Karpas-422 (cell line): Measurements from ENCODE around the gene GRP. TPM values are rescaled to one million over a fixed set of nuclear protein-coding genes. Genes with fewer than 3 reads are reported as not detected.

Source experiments
- DNase-seq: peaks from one replicate; pipeline ENCODE4 v3.0.0-alpha.2; 2015
- H2AFZ ChIP-seq: fragments of 200-600 bp; sonication (generic); 2 replicates; pipeline ENCODE4 v1.6.1; 2014; ENCODE audit warnings: antibody characterized with exemption, low read length, mixed read lengths
- H3K27ac ChIP-seq: fragments of 200-600 bp; sonication (generic); 2 replicates; pipeline ENCODE4 v1.5.1; 2014; ENCODE audit warnings: mild to moderate bottlenecking, low read length, moderate library complexity
- H3K27me3 ChIP-seq: fragments of 200-600 bp; sonication (generic); 2 replicates; pipeline ENCODE4 v1.6.1; 2014; ENCODE audit warnings: low read length, mixed read lengths
- H3K36me3 ChIP-seq: fragments of 200-600 bp; sonication (generic); 2 replicates; pipeline ENCODE4 v1.6.1; 2014; ENCODE audit warnings: low read length, mixed read lengths; ENCODE audit not compliant: insufficient read depth
- H3K4me1 ChIP-seq: fragments of 200-600 bp; sonication (generic); 2 replicates; pipeline ENCODE4 v1.6.1; 2014; ENCODE audit warnings: mild to moderate bottlenecking, low read length, mixed read lengths
- H3K4me2 ChIP-seq: fragments of 200-600 bp; sonication (generic); 2 replicates; pipeline ENCODE4 v1.6.1; 2014; ENCODE audit warnings: low read length, low read depth, mild to moderate bottlenecking; ENCODE audit not compliant: poor library complexity, severe bottlenecking
- H3K4me3 ChIP-seq: fragments of 200-600 bp; sonication (generic); 2 replicates; pipeline ENCODE4 v1.5.1; 2014; ENCODE audit warnings: mild to moderate bottlenecking, antibody characterized with exemption, low read length, mixed read lengths
- H3K79me2 ChIP-seq: fragments of 200-600 bp; sonication (generic); 2 replicates; pipeline ENCODE4 v1.6.1; 2014; ENCODE audit warnings: mild to moderate bottlenecking, low read length, mixed read lengths
- H3K9ac ChIP-seq: fragments of 200-600 bp; sonication (generic); 2 replicates; pipeline ENCODE4 v1.6.0; 2014; ENCODE audit warnings: low read length
- H3K9me2 ChIP-seq: fragments of 200-600 bp; sonication (generic), shearing (Covaris generic); replicated peaks from 2 replicates; pipeline ENCODE4 v1.6.0; 2014; ENCODE audit warnings: mild to moderate bottlenecking, low read length, moderate library complexity; ENCODE audit not compliant: insufficient read depth
- H3K9me3 ChIP-seq: fragments of 300-700, 200-600 bp; sonication (generic); 2 replicates; pipeline ENCODE4 v1.6.1; 2014; ENCODE audit warnings: low read length, mixed read lengths
- H4K20me1 ChIP-seq: fragments of 200-600 bp; sonication (generic); 2 replicates; pipeline ENCODE4 v1.6.1; 2014; ENCODE audit warnings: mild to moderate bottlenecking, antibody characterized with exemption, low read length, low read depth; ENCODE audit not compliant: insufficient read depth
- total RNA-seq: library from RNA; depleted of rRNA; stranded (reverse); fragments of >200 nt; shearing (Covaris generic); gene quantifications from 2 replicates; pipeline ENCODE4 v1.2.3, GENCODE V29; 2014; ENCODE audit warnings: low replicate concordance; rRNA removed

GRP gene
- total RNA-seq: not detected in 2 replicates

GRCh38 chr18:59219672-59220163 is at the start of gene GRP:
Gene GRP, plus strand, starts transcription at chr18:59220158. Its CDS starts 108 bp downstream, at chr18:59220266.
- Histone ChIP-seq H3K36me3 (no peaks in the 10 kb centered on the region), H2AFZ (no peak within 1 kb of the TSS), H3K9ac (no peak within 1 kb of the TSS), H3K27ac (no peak within 1 kb of the TSS), H4K20me1 (no peaks in the 10 kb centered on the region), H3K27me3 (no peaks in the 10 kb centered on the region), H3K9me2 (no peaks in the 10 kb centered on the region), H3K9me3 (no peaks in the 10 kb centered on the region), H3K4me3 (no peak within 1 kb of the TSS), H3K4me2 (no peak within 1 kb of the TSS), H3K4me1 (peaks cover 5% of the 10 kb centered on the region; the same call in 1 of the 2 replicates), H3K79me2 (no peaks in the 10 kb centered on the region)
- DNase-seq: no peak

DNA sequence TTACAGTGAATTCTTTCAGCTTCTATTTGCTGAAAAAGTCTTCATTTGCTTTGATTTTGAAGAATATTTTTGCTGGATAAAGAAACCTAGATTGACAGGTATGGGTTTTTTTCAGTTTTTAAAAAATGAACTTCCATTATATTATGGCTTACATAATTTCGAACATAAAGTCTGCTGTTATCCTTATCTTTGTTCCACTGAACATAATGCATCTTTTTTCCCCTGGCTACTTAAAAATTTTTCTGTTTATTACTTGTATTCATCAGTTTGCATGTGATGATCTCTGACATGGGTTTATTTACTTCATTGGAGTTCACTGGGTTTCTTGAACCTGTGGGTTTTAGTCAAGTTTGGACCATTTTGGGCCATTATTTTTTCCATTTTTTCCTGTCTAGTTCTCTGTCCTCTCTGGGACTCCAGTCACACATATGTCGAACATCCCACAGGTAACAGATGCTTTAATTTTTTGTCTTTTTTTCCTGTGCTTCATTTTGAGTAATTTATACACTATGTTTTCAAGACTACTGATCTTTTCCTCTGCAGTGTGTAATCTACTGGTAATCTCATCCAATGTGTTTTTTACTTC is 47.2 kb upstream of the GRP start:
- Histone ChIP-seq H3K27ac (no peak overlapping the region), H3K4me3 (no peak overlapping the region), H3K79me2 (no peaks in the 10 kb centered on the region), H4K20me1 (no peaks in the 10 kb centered on the region), H3K27me3 (no peaks in the 10 kb centered on the region), H2AFZ (no peak overlapping the region), H3K36me3 (no peaks in the 10 kb centered on the region), H3K9me3 (peaks cover 5% of the 10 kb centered on the region), H3K4me1 (no peaks in the 10 kb centered on the region), H3K4me2 (no peak overlapping the region), H3K9ac (no peak overlapping the region), H3K9me2 (no peaks in the 10 kb centered on the region)
- DNase-seq: no peak

DNA sequence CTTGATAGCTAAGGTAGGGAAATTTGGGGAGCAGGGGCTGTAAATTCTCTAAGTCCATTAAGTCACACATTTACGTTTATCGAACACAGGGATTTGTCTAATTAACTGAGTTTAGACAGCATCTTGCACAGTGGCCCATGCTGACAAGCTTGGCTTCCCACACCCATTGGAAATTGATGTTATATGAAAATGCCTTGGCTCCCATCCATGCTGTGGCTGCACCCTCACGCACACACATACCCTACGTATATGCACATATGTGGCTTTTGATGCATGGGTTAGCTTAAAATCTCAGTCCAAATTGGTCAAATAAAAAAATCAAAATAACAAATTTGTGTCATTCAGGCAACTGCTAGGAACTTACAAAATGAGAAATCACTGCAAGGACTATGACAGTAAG is 42.5 kb upstream of the GRP start:
- Histone ChIP-seq H3K9me3 (peaks cover 2% of the 10 kb centered on the region), H3K4me3 (no peak overlapping the region), H3K27me3 (no peaks in the 10 kb centered on the region), H3K9me2 (no peaks in the 10 kb centered on the region), H2AFZ (no peak overlapping the region), H3K4me2 (no peak overlapping the region), H3K36me3 (no peaks in the 10 kb centered on the region), H3K4me1 (peaks cover 4% of the 10 kb centered on the region), H3K9ac (no peak overlapping the region), H4K20me1 (no peaks in the 10 kb centered on the region), H3K79me2 (no peaks in the 10 kb centered on the region), H3K27ac (no peak overlapping the region)
- no peak for DNase-seq

DNA sequence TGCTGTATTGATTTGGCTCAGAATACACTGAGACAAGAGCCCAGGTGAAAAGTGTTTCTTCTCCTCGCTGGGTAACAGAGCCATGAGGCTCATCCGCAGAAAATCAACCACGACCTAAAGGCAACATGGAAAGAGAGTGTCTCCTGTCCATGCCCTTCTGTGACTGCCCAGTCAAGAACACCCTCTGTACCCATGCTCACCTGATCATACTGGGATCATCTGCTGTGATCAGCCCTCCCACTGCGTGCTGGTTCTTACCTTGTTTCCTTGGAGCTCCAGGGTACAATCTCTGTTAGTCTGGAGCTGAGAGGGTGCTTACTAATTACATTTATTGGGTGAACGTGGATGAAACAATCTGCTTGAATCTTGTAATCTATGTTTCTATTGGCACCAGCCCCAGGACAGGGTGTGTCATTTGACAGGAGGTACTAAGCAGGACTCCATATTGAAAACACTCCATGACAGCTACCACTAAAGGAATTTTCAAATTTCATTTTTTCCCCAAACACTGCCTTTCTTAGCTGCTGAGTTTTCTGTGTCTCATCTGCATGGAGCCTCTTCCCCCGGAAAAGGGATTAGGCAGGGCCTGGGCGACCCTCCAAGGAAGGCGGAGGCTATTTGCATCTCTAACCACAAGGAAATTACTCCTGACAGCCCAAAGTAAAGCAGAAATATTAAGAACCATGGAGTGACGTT is 39.7 kb upstream of the GRP start:
- Histone ChIP-seq H3K36me3 (no peaks in the 10 kb centered on the region), H3K27me3 (no peaks in the 10 kb centered on the region), H4K20me1 (no peaks in the 10 kb centered on the region), H2AFZ (no peak overlapping the region), H3K79me2 (no peaks in the 10 kb centered on the region), H3K4me2 (no peak overlapping the region), H3K27ac (no peak overlapping the region), H3K9ac (no peak overlapping the region), H3K4me1 (peaks cover 4% of the 10 kb centered on the region), H3K4me3 (no peak overlapping the region), H3K9me3 (no peaks in the 10 kb centered on the region), H3K9me2 (no peaks in the 10 kb centered on the region)
- no peak for DNase-seq

DNA sequence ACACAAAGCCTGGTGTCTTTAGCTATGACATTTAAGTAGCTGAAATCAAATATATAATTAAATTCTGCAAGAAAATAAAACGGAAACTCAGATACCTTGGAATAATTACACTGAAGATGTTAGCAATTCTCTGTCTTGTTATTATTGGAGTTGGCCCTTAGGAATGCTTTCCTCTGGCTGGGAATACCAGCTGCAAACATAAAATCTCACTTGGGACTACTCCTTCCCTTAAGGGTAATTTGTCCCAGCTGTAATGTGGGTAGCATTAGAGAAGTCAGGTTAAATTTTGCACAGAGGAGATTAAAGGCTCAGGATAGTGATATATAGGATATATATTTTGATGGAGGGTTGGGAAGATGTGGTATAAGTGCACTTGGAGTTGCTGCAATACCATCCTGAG is 37.3 kb upstream of the GRP start:
- Histone ChIP-seq H3K4me3 (no peak overlapping the region), H3K79me2 (no peaks in the 10 kb centered on the region), H2AFZ (no peak overlapping the region), H4K20me1 (no peaks in the 10 kb centered on the region), H3K9ac (no peak overlapping the region), H3K27me3 (no peaks in the 10 kb centered on the region), H3K36me3 (no peaks in the 10 kb centered on the region), H3K4me1 (peaks cover 4% of the 10 kb centered on the region), H3K27ac (no peak overlapping the region), H3K4me2 (no peak overlapping the region), H3K9me3 (no peaks in the 10 kb centered on the region), H3K9me2 (no peaks in the 10 kb centered on the region)
- DNase-seq: no peak

DNA sequence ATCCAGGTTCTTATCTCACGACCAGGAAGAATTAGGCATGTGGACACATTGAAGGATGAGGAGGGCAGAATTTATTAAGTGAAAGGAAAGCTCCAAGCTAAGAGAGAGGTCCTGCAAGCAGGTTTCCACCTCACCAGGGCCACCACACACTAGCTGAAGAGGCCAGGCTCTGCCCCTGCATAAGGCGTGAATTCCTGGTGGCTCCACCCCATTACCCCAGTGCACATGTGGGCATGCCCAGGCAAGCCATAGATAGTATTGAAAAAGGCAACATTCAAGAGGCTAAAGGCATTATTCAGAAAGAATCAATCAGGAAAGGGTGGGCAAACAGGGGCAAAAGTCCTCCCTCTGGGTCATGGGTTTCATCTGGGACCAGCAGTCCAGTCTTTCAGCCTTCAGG is 30.9 kb upstream of the GRP start:
- H3K27me3 ChIP-seq: no peaks in the 10 kb centered on the region
- H4K20me1 ChIP-seq: no peaks in the 10 kb centered on the region
- H3K27ac ChIP-seq: no peak overlapping the region
- no peaks in the 10 kb centered on the region for H3K9me2 ChIP-seq
- H3K9me3 ChIP-seq: no peaks in the 10 kb centered on the region
- H3K4me3 ChIP-seq: no peak overlapping the region
- no peaks in the 10 kb centered on the region for H3K4me1 ChIP-seq
- H2AFZ ChIP-seq: no peak overlapping the region
- no peak overlapping the region for H3K9ac ChIP-seq
- no peak for DNase-seq
- H3K4me2 ChIP-seq: no peak overlapping the region
- no peaks in the 10 kb centered on the region for H3K36me3 ChIP-seq
- H3K79me2 ChIP-seq: no peaks in the 10 kb centered on the region

GRCh38 chr18:59189746-59190145 is 30.2 kb upstream of the GRP start:
- no peak overlapping the region for H2AFZ ChIP-seq
- H3K4me1 ChIP-seq: no peaks in the 10 kb centered on the region
- no peaks in the 10 kb centered on the region for H3K79me2 ChIP-seq
- no peaks in the 10 kb centered on the region for H3K9me3 ChIP-seq
- H3K4me2 ChIP-seq: no peak overlapping the region
- H3K4me3 ChIP-seq: no peak overlapping the region
- no peaks in the 10 kb centered on the region for H3K27me3 ChIP-seq
- H4K20me1 ChIP-seq: no peaks in the 10 kb centered on the region
- H3K9ac ChIP-seq: no peak overlapping the region
- H3K36me3 ChIP-seq: no peaks in the 10 kb centered on the region
- H3K27ac ChIP-seq: no peak overlapping the region
- no peak for DNase-seq
- H3K9me2 ChIP-seq: no peaks in the 10 kb centered on the region

- Histone ChIP-seq H3K9me3 (no peaks in the 10 kb centered on the region), H2AFZ (no peak overlapping the region), H3K4me2 (no peak overlapping the region), H3K36me3 (no peaks in the 10 kb centered on the region), H3K9me2 (no peaks in the 10 kb centered on the region), H3K9ac (no peak overlapping the region), H3K4me1 (no peaks in the 10 kb centered on the region), H4K20me1 (no peaks in the 10 kb centered on the region), H3K27me3 (no peaks in the 10 kb centered on the region), H3K4me3 (no peak overlapping the region), H3K79me2 (no peaks in the 10 kb centered on the region), H3K27ac (no peak overlapping the region)
- DNase-seq: no peak
Observed at GRCh38 chr18:59196161-59196725, 23.7 kb upstream of the GRP start.
